ENCODE measurements around the gene CDNF.
"Not testable (repeated sequence)": the region's sequence is repeated elsewhere in the genome, so short reads cannot be mapped to it uniquely, and the experiment has no call there.

CDNF gene

DNA sequence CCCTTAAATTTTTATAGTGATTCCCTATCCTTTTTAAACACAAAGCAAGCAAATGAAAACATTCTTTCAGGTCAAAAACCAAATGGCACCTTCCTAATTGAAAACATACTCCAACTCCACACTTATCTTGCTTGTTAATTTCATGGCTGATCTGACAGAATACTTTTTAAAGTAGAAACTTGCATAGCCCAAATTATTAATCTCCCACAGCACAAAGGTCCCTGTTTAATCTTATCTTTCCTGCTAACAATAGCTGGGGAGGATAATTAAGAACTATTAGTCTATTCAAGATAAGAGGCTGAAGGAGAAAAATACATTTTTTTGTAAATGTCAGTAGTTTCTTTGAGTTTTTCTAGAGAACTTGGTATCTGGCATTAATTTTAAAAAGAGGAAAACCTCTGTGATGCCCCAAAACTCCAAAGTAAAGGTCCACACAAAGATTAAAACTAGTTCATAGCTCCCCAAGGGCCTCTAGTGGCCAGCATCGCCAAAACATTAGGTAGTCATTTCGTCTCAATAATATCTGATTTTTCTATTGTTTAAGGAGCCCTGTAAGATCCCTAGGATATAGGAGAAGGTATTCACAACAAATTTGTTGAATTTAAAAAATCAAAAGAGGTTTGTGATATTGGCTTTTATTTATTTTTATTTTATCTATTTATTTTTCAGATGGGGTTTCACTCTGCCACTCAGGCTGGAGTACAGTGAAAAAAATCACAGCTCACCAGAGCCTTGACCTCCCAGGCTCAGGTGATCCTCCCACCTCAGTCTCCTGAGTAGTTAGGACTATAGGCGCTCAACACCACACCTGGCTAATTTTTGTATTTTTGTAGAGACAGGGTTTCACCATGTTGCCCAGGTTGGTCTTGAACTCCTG lies 14.7 kb downstream of the CDNF start:
- H3K27ac ChIP-seq: no peak overlapping the region
- TF ChIP-seq CTCF (conservative IDR thresholded peaks at IDR 0.05) (peak; percentile 80), ZFX (IDR thresholded peaks at IDR 0.05) (no peak)

GRCh38 chr10:14821635-14822375 lies 16.0 kb downstream of the CDNF start:
- TF ChIP-seq ZFX (IDR thresholded peaks at IDR 0.05) (no peak), CTCF (conservative IDR thresholded peaks at IDR 0.05) (no peak)
- H3K27ac ChIP-seq: no peak overlapping the region

- H3K27ac ChIP-seq: no peak overlapping the region
Measured at GRCh38 chr10:14820775-14821154, 17.1 kb downstream of the CDNF start.

DNA sequence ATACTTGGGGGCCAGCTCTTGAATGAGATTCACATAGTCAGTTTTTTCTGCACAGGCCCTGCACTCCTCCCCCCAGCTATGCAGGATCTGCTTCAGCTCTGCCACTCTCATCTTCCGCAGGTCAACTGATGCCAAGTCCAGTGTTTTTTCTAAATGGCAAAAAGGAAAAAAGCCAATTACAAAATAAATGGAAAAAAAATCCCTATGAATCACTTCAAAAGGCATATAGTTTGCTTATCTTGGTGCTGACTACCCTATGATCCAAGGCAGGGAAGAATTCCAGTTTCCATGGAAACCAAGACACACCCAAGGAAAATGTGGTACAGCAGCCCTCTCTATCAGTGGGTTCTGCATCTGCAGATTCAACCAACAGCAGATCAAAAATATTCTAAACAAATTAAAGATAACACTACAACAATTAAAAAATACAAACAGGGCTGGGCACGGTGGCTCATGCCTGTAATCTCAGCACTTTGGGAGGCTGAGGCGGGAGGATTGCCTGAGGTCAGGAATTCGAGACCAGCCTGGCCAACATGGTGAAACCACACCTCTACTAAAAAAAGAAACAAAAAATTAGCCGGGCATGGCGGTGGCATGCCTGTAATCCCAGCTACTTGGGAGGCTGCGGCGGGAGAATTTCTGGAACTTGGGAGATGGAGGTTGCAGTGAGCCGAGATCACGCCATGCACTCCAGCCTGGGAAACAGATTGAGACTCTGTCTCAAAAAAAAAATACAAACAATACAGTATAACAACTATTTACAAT lies 17.6 kb downstream of the CDNF start:
- H3K27ac ChIP-seq: no peak overlapping the region
- TF ChIP-seq CTCF (conservative IDR thresholded peaks at IDR 0.05) (no peak), ZFX (IDR thresholded peaks at IDR 0.05) (no peak)

More at GRCh38 chr10:14820775-14821154, 17.1 kb downstream of the CDNF start:
- no peak for TF ChIP-seq ZFX (IDR thresholded peaks at IDR 0.05)

- H3K27ac ChIP-seq: not testable (repeated sequence)
Measured at GRCh38 chr10:14816717-14817116, 21.1 kb downstream of the CDNF start.

DNA sequence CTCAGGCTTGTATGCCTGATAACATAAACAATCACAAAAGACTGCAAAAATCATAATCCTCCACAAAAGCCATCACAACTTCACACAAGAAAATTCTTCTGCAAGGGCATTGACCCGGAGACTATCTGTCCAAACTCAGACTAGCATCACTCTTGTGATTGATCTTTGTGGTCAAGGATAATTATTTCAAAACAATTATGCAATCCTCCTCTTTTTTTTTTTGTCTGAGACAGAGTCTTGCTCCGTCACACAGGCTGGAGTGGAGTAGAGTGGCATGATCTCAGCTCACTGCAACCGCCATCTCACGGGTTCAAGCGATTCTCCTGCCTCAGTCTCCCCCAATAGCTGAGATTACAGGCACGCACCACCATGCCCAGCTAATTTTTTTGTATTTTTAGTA lies 22.2 kb downstream of the CDNF start:
- TF ChIP-seq CTCF (conservative IDR thresholded peaks at IDR 0.05) (no peak), ZFX (IDR thresholded peaks at IDR 0.05) (no peak)

GRCh38 chr10:14812271-14812670 lies 25.6 kb downstream of the CDNF start:
- no peak for TF ChIP-seq CTCF (conservative IDR thresholded peaks at IDR 0.05)

More for the DNA sequence above, 22.2 kb downstream of the CDNF start:
- no peak overlapping the region for H3K27ac ChIP-seq

More at GRCh38 chr10:14812271-14812670, 25.6 kb downstream of the CDNF start:
- no peak overlapping the region for H3K27ac ChIP-seq

All from C4-2B (cell line).